ELF-1 (cell line): Measurements from ENCODE around the gene GPR152.
A peak's percentile ranks its signal among the peaks of the same experiment; 100 is the strongest.

ENCODE experiments used
- DNase-seq: peaks from one replicate; pipeline ENCODE4 v3.0.0-alpha.2; 2016; ENCODE audit warnings: low read depth, low spot score

GPR152 gene

GRCh38 chr11:67440229-67441097 is 12.1 kb downstream of the GPR152 start:
- DNase-seq: no peak

- no peak for DNase-seq
Observed at GRCh38 chr11:67439321-67440228, 13.0 kb downstream of the GPR152 start.

- DNase-seq: peak; percentile 67
Observed at GRCh38 chr11:67438158-67438902, 14.2 kb downstream of the GPR152 start.

DNA sequence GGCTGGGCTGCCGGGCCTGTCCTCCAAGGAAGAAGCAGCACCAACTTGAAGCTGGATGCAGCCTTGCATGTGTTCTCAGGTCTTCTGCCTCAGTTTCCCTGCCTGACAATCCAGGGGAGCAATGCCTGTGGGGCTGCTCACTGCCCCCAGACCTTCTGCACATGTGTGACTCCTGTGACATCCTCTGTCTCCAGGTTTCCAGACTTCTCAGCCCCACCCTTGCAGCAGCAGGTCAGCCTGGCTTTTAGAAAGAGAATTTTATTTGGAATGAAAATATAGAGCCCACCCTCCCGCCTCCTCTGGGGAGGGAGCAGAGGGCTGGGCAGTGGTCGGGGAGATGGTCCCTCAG is 14.7 kb downstream of the GPR152 start:
- DNase-seq: no peak

GRCh38 chr11:67437082-67437808 is 15.3 kb downstream of the GPR152 start, which contains the start of gene PTPRCAP:
TSS of gene PTPRCAP (minus strand) at chr11:67437682. CDS start at chr11:67437619, 63 bp downstream.
- DNase-seq: no peak

DNA sequence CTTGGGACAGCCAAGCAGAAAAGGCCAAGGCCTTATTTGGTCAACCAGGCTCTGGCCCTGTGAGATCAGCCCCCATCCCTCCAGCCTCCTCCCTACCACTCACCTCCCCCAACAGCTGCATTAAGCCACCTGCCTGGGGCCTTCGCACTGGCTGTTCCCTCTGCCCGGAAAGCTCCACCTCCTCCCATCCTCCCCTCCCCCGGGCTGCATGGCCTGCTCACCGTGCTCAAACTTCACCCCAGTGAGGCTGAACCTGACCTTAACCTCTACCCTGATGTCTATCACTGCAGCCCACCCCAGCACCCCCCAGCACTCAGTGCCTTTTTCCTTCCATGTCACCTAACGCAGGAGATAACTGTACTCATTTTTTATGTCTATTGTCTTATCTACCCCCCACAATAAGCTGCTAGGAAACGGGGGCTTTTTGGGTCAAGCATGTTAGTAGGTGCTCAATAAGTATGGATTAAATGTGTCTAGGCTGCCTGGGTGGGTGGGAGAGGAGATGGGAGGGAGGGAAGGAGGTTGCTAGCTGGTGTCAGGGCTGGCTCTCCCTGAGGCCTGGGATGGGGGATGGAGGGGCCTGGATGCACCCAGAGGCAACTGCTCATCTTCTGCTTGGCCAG is 16.0 kb downstream of the GPR152 start:
- peak; percentile 92 for DNase-seq

DNA sequence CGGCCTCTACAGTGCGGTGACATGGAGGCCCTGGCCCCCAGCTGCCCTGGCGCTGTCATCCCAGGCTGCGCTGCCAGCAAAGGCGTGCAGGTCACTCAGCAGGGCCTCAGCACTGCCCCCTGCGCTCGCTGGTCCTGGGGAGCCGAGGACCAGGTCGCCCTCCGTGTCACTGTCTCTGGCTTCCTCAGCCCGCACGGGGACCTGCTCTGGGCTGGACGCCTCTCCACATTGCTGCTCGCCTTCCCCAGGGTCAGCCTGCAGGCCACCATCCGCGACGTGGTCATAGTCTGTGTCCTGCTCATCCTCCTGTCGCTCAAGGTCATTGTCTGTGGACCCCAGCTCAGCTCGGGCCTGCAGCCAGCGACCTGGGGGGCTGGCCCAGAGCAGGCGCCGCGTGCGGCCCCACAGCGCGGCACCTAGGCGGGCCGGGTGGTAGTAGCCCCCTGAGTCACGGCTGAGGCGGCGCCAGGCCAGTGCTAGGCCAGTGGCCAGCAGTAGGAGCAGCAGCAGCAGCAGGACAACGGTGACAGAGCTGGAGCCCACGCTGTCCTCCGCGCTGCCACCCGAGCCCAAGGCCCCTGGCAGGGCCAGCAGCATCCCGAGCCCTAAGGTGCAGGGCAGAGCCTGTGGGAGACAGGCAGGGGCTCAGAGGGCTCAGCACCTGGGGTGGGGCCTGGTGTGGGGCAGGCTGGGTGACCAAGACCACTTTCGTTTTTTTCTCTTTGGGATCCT is 16.6 kb downstream of the GPR152 start:
- no peak for DNase-seq

- no peak for DNase-seq
Observed at GRCh38 chr11:67435031-67435726, 17.4 kb downstream of the GPR152 start.

GRCh38 chr11:67434395-67434881 is 18.1 kb downstream of the GPR152 start:
- no peak for DNase-seq

GRCh38 chr11:67433536-67434394 is 18.8 kb downstream of the GPR152 start:
- DNase-seq: no peak

DNA sequence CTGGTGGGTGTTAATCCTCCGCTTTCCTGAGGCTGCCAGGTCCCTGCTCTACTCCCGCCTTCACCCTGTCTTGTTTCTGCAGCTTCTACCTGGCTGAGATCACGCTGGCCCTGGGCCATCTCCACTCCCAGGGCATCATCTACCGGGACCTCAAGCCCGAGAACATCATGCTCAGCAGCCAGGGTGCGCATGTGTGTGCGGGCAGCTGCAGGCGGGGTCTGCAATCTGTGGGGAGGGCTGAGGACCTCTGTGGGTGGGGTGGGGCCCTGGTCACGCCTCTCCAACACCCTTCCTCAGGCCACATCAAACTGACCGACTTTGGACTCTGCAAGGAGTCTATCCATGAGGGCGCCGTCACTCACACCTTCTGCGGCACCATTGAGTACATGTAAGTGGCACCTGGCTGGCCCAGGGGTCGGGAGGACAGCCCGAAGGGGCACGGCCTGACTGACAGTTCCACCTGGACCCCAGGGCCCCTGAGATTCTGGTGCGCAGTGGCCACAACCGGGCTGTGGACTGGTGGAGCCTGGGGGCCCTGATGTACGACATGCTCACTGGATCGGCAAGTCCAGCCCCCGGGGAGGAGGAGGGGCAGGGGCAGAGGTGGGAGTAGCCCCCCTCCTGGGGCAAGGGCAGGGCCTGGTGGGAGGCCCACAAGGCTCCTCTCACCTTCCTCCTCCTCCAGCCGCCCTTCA is 19.7 kb downstream of the GPR152 start:
- no peak for DNase-seq

DNA sequence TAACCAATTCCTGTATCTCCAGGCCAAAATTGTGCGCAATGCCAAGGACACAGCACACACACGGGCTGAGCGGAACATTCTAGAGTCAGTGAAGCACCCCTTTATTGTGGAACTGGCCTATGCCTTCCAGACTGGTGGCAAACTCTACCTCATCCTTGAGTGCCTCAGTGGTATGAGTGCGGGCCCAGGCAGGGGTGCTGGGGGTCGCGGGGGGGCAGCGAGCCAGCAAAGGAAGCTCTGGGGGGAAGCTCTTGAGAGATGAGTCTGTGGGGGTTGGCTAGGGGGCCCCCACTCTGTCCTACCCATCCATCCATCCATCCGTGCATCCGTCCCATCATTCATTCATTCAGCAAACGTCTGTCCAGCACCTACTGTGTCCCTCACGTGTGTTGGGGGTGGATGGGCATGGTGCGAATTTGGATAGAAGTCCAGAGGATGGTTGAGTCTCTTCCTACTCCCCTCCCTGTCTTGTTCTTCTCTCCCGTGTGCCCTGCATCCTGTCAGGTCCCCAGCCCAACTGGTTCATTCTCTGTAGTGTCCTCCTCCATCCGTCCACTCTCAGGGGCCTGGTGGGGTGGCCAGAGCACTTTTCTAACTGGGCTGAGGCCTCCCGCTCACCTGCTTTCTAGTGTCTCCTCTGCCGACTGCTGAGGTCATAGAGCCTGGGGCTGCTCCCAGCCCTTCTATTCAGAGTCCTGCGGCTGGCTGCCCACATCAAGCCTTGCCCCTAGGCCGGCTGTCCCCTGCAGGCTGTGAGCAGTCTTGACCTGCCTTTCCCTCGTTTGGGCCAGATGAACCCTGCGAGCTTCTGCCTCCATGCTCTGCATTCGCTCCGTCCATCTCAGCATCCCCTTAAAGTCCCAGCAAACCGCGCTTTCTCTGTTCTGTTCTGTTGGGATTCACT is 20.9 kb downstream of the GPR152 start:
- no peak for DNase-seq

DNA sequence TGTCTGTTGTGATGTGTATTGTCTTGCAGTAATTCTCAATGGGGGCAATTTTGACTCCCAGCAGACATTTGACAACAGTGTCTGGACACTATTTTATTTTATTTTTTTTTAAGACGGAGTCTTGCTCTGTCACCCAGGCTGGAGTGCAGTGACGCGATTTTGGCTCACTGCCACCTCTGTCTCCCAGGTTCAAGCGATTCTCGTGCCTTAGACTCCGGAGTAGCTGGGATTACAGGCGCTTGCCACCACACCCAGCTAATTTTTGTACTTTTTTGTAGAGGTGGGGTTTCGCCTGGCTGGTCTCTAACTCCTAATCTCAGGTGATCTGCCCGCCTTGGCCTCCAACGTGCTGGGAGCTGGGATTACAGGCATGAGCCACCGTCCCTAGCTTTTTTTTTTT is 22.8 kb downstream of the GPR152 start:
- DNase-seq: no peak

- DNase-seq: no peak
Observed at GRCh38 chr11:67429038-67429668, 23.4 kb downstream of the GPR152 start.

GRCh38 chr11:67428052-67429001 is 24.2 kb downstream of the GPR152 start, which contains the start of gene RPS6KB2:
TSS of gene RPS6KB2 (plus strand) at chr11:67428494. CDS start at chr11:67428546, 52 bp downstream.
- DNase-seq: peak; percentile 99
